Caco-2 (cell line): ENCODE measurements around the gene GABBR1. TPM values are rescaled to one million over a fixed set of nuclear protein-coding genes. Genes with fewer than 3 reads are reported as not detected.

Experiments used
- BruUV-seq: library from RNA; stranded (reverse); fragments of 400-500 nt; replicated peaks from 2 replicates; lab custom pipeline; 2021; lab: Mats Ljungman, UMichigan
- CTCF ChIA-PET: fragments of 300-600 bp; sonication (Branson Sonifier 250); formaldehyde crosslinking; loops from one replicate; lab custom pipeline; 2022; ENCODE audit warnings: antibody characterized with exemption; lab: Charles Lee
- POLR2A ChIA-PET: fragments of 300-600 bp; sonication (Branson Sonifier 250); formaldehyde crosslinking; loops from one replicate; lab custom pipeline; 2022; ENCODE audit warnings: antibody characterized with exemption; lab: Charles Lee
- DNase-seq, 2 experiments: peaks; one replicate each; pipeline versions ENCODE4 v3.0.0 to v3.0.0-alpha.2; 2020 to 2022
- H3K27me3 ChIP-seq: replicated peaks from 2 replicates; pipeline ENCODE4 v1.6.0; 2011; ENCODE audit warnings: low read length; ENCODE audit not compliant: control insufficient read depth, insufficient read depth
- H3K36me3 ChIP-seq: 2 replicates; pipeline ENCODE4 v1.5.1; 2011; ENCODE audit warnings: low read length; ENCODE audit not compliant: control insufficient read depth, insufficient read depth
- H3K4me1 ChIP-seq: fragments of 250-450 bp; sonication (Bioruptor Pico); 2 replicates; pipeline ENCODE4 v1.5.1; 2020; ENCODE audit warnings: mild to moderate bottlenecking
- H3K4me3 ChIP-seq: 2 replicates; pipeline ENCODE4 v1.5.1; 2011; ENCODE audit warnings: low read depth, mild to moderate bottlenecking, control low read depth, low read length
- H3K9me3 ChIP-seq: fragments of 250-450 bp; sonication (Bioruptor Pico); 2 replicates; pipeline ENCODE4 v1.5.1; 2020; ENCODE audit warnings: mild to moderate bottlenecking, moderate library complexity
- H3K27ac Mint-ChIP-seq: one replicate; pipeline ENCODE4 v1.8.0; 2022; ENCODE audit warnings: mixed read lengths; ENCODE audit not compliant: unreplicated experiment
- H3K27me3 Mint-ChIP-seq: one replicate; pipeline ENCODE4 v1.8.0; 2022; ENCODE audit warnings: mixed read lengths; ENCODE audit not compliant: insufficient read depth, unreplicated experiment
- H3K36me3 Mint-ChIP-seq: one replicate; pipeline ENCODE4 v1.8.0; 2022; ENCODE audit warnings: mild to moderate bottlenecking, mixed read lengths; ENCODE audit not compliant: insufficient read depth, unreplicated experiment
- H3K4me1 Mint-ChIP-seq: one replicate; pipeline ENCODE4 v1.8.0; 2022; ENCODE audit warnings: low read depth, mixed read lengths; ENCODE audit not compliant: unreplicated experiment
- H3K4me3 Mint-ChIP-seq: one replicate; pipeline ENCODE4 v1.8.0; 2022; ENCODE audit warnings: mild to moderate bottlenecking, moderate library complexity, mixed read lengths; ENCODE audit not compliant: unreplicated experiment
- H3K9me3 Mint-ChIP-seq: one replicate; pipeline ENCODE4 v1.8.0; 2022; ENCODE audit warnings: mixed read lengths; ENCODE audit not compliant: unreplicated experiment
- CTCF ChIP-seq, 2 experiments: fragments of 200-600 bp in 1 of 2; IDR thresholded peaks; 1 replicate in 1 of 2; 2 replicates in 1 of 2; pipeline versions ENCODE4 v1.5.1 to v1.8.0; 2011 to 2022; ENCODE audit warnings: antibody characterized with exemption in 1 of 2, control low read depth in 1 of 2, inconsistent platforms in 1 of 2, low read depth in 1 of 2, low read length in 1 of 2, mild to moderate bottlenecking in 1 of 2, moderate library complexity in 1 of 2; ENCODE audit not compliant: insufficient read depth in 1 of 2, severe bottlenecking in 1 of 2, unreplicated experiment in 1 of 2
- intact Hi-C: fragments of 100-400 bp; cut with micrococcal nuclease; formaldehyde crosslinking; loops from one replicate; pipeline ENCODE4 v1.10.0; 2022; ENCODE audit not compliant: unreplicated experiment
- total RNA-seq: library from RNA; stranded (reverse); gene quantifications from 2 replicates; pipeline ENCODE4 v1.2.3, GENCODE V29; 2022

Gene GABBR1
- total RNA-seq, 1 experiment from 2014 or later = 3.3 TPM

GRCh38 chr6:29624520-29624961, 8.4 kb downstream of the GABBR1 start:
- BruUV-seq = no TSS peak
- Histone ChIP-seq H3K4me3 (no peak overlapping the region), H3K4me1 (no peaks in the 10 kb centered on the region), H3K27me3 (no peaks in the 10 kb centered on the region), H3K9me3 (no peaks in the 10 kb centered on the region), H3K36me3 (no peaks in the 10 kb centered on the region)
- ChIA-PET POLR2A (no interaction called here), CTCF (no interaction called here)
- Mint-ChIP-seq H3K27ac (no peak overlapping the region), H3K27me3 (peaks cover 25% of the 10 kb centered on the region), H3K4me1 (no peaks in the 10 kb centered on the region), H3K4me3 (no peak overlapping the region), H3K9me3 (no peaks in the 10 kb centered on the region), H3K36me3 (no peaks in the 10 kb centered on the region)
- no peak for TF ChIP-seq CTCF (IDR thresholded peaks at IDR 0.05; ENCODE audit: insufficient read depth in 1 of 2, low read depth in 1 of 2, low read length in 1 of 2, severe bottlenecking in 1 of 2, unreplicated experiment in 1 of 2)
- no peak for DNase-seq
- intact Hi-C loops = no loop called here

GRCh38 chr6:29620630-29621029, 12.4 kb downstream of the GABBR1 start:
- no peak for DNase-seq
- intact Hi-C loops = no loop called here
- H3K27ac Mint-ChIP-seq = no peak overlapping the region
- no peak for TF ChIP-seq CTCF (IDR thresholded peaks at IDR 0.05; ENCODE audit: insufficient read depth in 1 of 2, low read depth in 1 of 2, low read length in 1 of 2, severe bottlenecking in 1 of 2, unreplicated experiment in 1 of 2)
- H3K4me1 Mint-ChIP-seq = no peaks in the 10 kb centered on the region
- no peaks in the 10 kb centered on the region for H3K36me3 ChIP-seq
- no peak overlapping the region for H3K4me3 Mint-ChIP-seq
- H3K9me3 Mint-ChIP-seq = no peaks in the 10 kb centered on the region
- ChIA-PET CTCF (no interaction called here), POLR2A (no interaction called here)
- no peaks in the 10 kb centered on the region for H3K4me1 ChIP-seq
- no peaks in the 10 kb centered on the region for H3K27me3 ChIP-seq
- no TSS peak for BruUV-seq
- H3K4me3 ChIP-seq = no peak overlapping the region
- H3K9me3 ChIP-seq = no peaks in the 10 kb centered on the region
- H3K27me3 Mint-ChIP-seq = peaks cover 12% of the 10 kb centered on the region
- no peaks in the 10 kb centered on the region for H3K36me3 Mint-ChIP-seq

GRCh38 chr6:29619578-29620160, 13.3 kb downstream of the GABBR1 start:
- no peaks in the 10 kb centered on the region for H3K9me3 ChIP-seq
- no peak overlapping the region for H3K4me3 ChIP-seq
- Mint-ChIP-seq H3K27ac (no peak overlapping the region), H3K36me3 (no peaks in the 10 kb centered on the region), H3K27me3 (peaks cover 8% of the 10 kb centered on the region), H3K4me3 (no peak overlapping the region), H3K9me3 (no peaks in the 10 kb centered on the region), H3K4me1 (no peaks in the 10 kb centered on the region)
- no peak for DNase-seq
- no peak for TF ChIP-seq CTCF (IDR thresholded peaks at IDR 0.05; ENCODE audit: insufficient read depth in 1 of 2, low read depth in 1 of 2, low read length in 1 of 2, severe bottlenecking in 1 of 2, unreplicated experiment in 1 of 2)
- no peaks in the 10 kb centered on the region for H3K36me3 ChIP-seq
- POLR2A ChIA-PET = interaction anchor here (0.6 kb wide), 1 partner anchor 38 kb away, joined by 3 read pairs; no protein-coding TSS in a partner anchor
- intact Hi-C loops = no loop called here
- no peaks in the 10 kb centered on the region for H3K4me1 ChIP-seq
- BruUV-seq = no TSS peak
- CTCF ChIA-PET = no interaction called here
- no peaks in the 10 kb centered on the region for H3K27me3 ChIP-seq
